Pancreas (tissue), 10 donors: ENCODE data around the gene SMAD3. TPM values are rescaled to one million over a fixed set of nuclear protein-coding genes. Genes with fewer than 3 reads are reported as not detected.
A peak's percentile ranks its signal among the peaks of the same experiment; 100 is the strongest.

Experiments
- ATAC-seq, 4 donors: fragments of 200-7000 bp; cut with Tn5 transposase; one replicate each; pipeline versions ENCODE4 v1.8.0 to v1.9.1; 2020; ENCODE audit warnings: mild to moderate bottlenecking in 4 of 4, moderate library complexity in 4 of 4
- DNase-seq, 6 donors: peaks; one replicate each; pipeline ENCODE4 v3.0.0-alpha.2; 2020
- FAIRE-seq: peaks from 2 replicates; lab custom pipeline; 2012; peaks lifted over from hg19 to GRCh38; lab: Jason Lieb, UNC
- H3K27ac ChIP-seq, 4 donors: fragments of 200-600 bp; sonication (generic); 1 replicate in 3 of 4; 2 replicates in 1 of 4; pipeline versions ENCODE4 v1.5.0 to v1.8.0; 2020
- H3K27me3 ChIP-seq, 4 donors: fragments of 200-600 bp; one replicate each; pipeline ENCODE4 v1.8.0; 2021
- H3K36me3 ChIP-seq, 3 donors: fragments of 200-600 bp; sonication (generic) in 1 of 3; one replicate each; pipeline versions ENCODE4 v1.5.0 to v1.8.0; 2020 to 2021
- H3K4me1 ChIP-seq, 3 donors: fragments of 200-600 bp; one replicate each; pipeline ENCODE4 v1.8.0; 2021
- H3K4me3 ChIP-seq, 4 donors: fragments of 200-600 bp; sonication (generic) in 2 of 4; one replicate each; pipeline versions ENCODE4 v1.5.0 to v1.8.0; 2020 to 2021
- H3K9me3 ChIP-seq, 4 donors: fragments of 200-600 bp; one replicate each; pipeline ENCODE4 v1.8.0; 2021
- WGBS, 2 donors: extraction: QIAGEN DNeasy Blood & Tissue Kit; methylation state at CpG; one replicate each; pipeline ENCODE4 v1.1.7; 2013; 5-methylcytosine and 5-hydroxymethylcytosine counted together
- intact Hi-C, 3 donors: fragments of 100-400 bp; cut with DNase I; formaldehyde crosslinking; loops; one replicate each; pipeline versions ENCODE4 v1.11.1 to v1.14.2; 2022
- polyA plus RNA-seq, 2 donors: library from polyadenylated mRNA; stranded (reverse); fragments of 200-250 nt; gene quantifications; one replicate each; pipeline ENCODE4 v1.2.3, GENCODE V29; 2013
- total RNA-seq, 6 donors: library from RNA; stranded (reverse); fragmentation: NEBNext Ultra II Directional in 4 of 6; extraction: Animal tissue kit (Norgen Biotek cat#: 25700) in 4 of 6; gene quantifications; one replicate each; pipeline versions ENCODE4 v1.2.1 to v1.2.4, GENCODE V29; 2021 to 2023
- TF ChIP-seq, protein P1 (sequence below), 4 donors: fragments of 200-600 bp; sonication (generic) in 3 of 4; IDR thresholded peaks; one replicate each; pipeline versions ENCODE4 v1.5.0 to v1.8.0; 2021; ENCODE audit warnings: antibody characterized with exemption in 4 of 4
- donor health status: healthy with polysubstance abuse.
- donor health status: DM: no; HTN: no; CAD: no; lungs with moderate emphysema.
- donor health status: DM: no; HTN: no; CAD: no.
- donor health status: control.
- donor health status: control.
- donor health status: Bipolar disorder and iron deficiency.
- donor health status: DM: yes; HTN: yes; CAD: no.
- donor health status: DM: no; HTN: no; CAD: no.
- donor health status: DM: no; HTN: no; CAD: no.
- donor health status: DM: yes; HTN: yes; CAD: no.

The SMAD3 gene
- total and polyA plus RNA-seq, 8 donors = 7.9 to 42.5 (median 21.4) TPM

DNA sequence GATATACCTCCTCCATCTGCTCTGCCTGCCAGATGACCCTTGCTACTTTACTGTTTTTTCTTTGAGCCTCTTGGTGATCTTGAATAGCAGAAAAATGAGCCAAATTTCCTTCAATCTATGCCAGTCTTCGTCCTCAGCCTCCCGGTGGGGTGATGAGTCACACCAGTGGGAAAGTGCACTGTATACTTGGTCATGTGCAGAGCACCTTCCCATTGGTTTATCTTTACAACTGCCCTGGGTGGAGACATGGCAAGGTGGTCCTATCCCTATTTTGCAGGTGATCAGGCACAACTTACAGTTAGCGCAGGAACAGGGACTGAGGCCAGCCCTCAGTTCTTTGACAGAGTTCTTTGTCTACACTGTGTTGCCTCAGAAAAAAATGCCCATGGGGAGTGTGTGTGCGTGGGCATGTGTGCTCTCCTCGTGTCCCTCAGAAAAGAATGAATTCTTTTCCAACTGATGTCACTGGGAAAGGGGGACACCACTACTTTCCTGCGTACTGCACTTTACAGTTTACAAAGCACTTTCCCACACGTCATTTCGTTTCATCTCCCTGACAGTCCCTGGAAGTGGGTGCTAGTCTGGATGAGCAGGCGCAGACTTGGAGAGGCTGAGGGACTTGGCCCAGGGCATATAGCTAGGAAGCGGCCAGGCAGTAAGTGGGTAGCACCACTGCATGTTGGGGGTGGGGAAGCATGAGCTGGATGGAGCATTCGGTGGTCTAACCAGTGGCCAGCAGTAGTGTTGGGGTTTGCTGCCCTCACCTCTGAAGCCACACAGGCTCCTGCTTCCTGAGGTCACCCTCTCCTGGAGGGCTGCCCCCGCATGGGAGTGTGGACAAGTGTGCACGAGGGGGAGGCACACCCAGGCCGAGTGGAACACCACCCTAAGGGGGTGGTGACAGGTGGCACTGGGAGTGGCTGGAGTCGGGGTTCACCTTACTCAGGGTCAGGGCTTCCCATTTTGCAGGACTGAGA lies 24.1 kb downstream of the SMAD3 start:
- no peak overlapping the region for H3K4me3 ChIP-seq
- WGBS, 2 donors = 47 to 56% methylated on average over 15 of the region's 15 CpGs
- DNase-seq = no peak
- peak; percentile 44 to 54 (median 48) for ATAC-seq
- intact Hi-C loops = no loop called here
- no peaks in the 10 kb centered on the region for H3K27me3 ChIP-seq
- TF ChIP-seq, protein P1, sequence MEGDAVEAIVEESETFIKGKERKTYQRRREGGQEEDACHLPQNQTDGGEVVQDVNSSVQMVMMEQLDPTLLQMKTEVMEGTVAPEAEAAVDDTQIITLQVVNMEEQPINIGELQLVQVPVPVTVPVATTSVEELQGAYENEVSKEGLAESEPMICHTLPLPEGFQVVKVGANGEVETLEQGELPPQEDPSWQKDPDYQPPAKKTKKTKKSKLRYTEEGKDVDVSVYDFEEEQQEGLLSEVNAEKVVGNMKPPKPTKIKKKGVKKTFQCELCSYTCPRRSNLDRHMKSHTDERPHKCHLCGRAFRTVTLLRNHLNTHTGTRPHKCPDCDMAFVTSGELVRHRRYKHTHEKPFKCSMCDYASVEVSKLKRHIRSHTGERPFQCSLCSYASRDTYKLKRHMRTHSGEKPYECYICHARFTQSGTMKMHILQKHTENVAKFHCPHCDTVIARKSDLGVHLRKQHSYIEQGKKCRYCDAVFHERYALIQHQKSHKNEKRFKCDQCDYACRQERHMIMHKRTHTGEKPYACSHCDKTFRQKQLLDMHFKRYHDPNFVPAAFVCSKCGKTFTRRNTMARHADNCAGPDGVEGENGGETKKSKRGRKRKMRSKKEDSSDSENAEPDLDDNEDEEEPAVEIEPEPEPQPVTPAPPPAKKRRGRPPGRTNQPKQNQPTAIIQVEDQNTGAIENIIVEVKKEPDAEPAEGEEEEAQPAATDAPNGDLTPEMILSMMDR (IDR thresholded peaks at IDR 0.05) = no peak
- FAIRE-seq = no peak
- peak overlapping the region; percentile 0 to 75 (median 27) for H3K27ac ChIP-seq
- no peaks in the 10 kb centered on the region for H3K9me3 ChIP-seq
- peaks cover 44 to 72% (median 55%) of the 10 kb centered on the region in 3 donors for H3K4me1 ChIP-seq
- H3K36me3 ChIP-seq = no peaks in the 10 kb centered on the region

DNA sequence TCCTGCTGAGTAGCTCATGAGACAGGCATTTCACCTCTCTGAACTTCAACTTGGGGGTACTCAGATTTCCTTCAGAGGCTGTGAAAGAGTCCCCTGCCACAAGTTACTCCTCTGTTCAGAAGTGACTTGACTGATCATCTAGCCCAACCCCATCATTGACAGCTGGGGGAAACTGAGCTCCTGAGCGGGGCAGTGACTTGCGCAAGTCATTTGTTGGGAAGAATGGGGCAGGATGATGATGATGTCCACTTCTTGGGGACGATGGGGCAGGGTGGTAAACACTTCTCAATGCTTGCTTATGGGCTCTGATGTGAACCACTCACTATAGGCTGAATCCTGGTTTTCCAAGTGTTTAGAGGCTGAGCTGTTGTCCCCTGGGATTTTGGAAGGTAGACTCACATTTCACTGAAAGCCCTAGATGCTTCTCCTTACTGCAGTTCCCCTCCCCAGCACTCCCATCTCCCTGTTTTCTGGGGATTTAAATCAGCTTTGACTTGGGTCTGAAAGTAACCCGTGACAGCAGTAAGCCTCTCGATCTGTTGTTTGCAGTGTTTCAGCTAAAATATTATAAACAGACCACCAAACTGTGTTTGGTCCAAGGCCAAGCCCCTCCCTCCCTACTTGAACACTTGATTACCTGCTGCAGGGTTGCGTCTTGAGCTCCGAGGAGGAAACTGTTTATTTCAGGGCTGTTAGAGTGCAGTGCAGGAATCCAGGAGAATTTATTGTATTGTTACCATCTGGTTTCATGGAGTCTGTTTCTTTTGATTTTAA lies 25.1 kb downstream of the SMAD3 start:
- ATAC-seq = no peak
- no peak for FAIRE-seq
- TF ChIP-seq, protein P1 (IDR thresholded peaks at IDR 0.05) = no peak
- no peak overlapping the region for H3K4me3 ChIP-seq
- H3K4me1 ChIP-seq = peaks cover 43 to 63% (median 46%) of the 10 kb centered on the region in 3 donors
- H3K9me3 ChIP-seq = no peaks in the 10 kb centered on the region
- no peaks in the 10 kb centered on the region for H3K36me3 ChIP-seq
- intact Hi-C loops = no loop called here
- WGBS, 2 donors = 61 to 63% methylated on average over 7 of the region's 7 CpGs
- H3K27me3 ChIP-seq = no peaks in the 10 kb centered on the region
- peak overlapping the region; percentile 0 to 75 (median 48) for H3K27ac ChIP-seq
- DNase-seq = no peak

DNA sequence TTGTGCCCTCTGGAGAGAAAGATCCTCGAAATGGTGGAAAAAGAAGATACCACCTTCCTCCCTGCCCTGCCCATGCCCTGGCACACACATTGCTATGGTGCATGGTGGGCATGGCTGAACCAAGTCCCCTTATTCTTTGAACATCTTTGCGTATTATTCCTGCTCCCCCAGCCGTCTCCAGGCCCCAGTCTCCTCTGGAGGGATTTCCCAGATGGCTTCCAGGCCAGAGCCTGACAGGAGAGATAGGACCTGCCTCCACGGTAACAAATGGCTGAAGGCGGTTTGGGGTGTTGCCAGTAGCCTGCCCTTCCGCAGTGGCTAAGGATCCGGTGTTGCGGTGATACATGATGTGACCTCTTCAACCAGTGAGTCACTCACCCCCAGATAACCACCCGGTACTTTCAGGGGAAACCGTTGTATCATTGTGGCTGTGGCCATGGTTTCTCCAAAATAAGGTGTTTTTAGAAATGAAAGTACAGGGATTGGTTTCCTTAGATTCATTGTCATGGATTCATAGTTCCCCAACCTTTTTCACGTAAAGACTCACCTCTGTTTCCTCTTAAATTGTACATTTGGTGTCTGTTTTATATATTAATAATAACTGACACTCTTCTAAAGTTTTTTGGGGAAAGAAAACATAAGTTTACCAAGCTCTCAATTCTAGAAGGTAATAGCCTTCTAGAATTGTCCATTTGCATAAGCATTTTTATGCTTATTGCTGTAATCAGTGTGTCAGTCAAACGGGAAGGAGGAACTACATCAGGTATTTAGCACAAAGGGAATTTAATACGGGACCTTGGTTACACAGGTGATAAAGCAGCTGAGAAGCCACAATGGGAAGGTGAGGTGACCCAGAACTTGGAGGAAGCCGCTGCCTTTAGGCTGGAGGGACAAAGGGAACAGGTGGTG lies 25.9 kb downstream of the SMAD3 start:
- H3K27ac ChIP-seq = peak overlapping the region; percentile 8 to 75 (median 48)
- H3K27me3 ChIP-seq = no peaks in the 10 kb centered on the region
- no peaks in the 10 kb centered on the region for H3K36me3 ChIP-seq
- no peak for FAIRE-seq
- no peak overlapping the region for H3K4me3 ChIP-seq
- no peaks in the 10 kb centered on the region for H3K9me3 ChIP-seq
- H3K4me1 ChIP-seq = peaks cover 42 to 57% (median 43%) of the 10 kb centered on the region in 3 donors
- peak; percentile 71 to 72 (median 71) for ATAC-seq
- TF ChIP-seq, protein P1 (IDR thresholded peaks at IDR 0.05) = no peak
- peak in 5 of 6 donors; percentile 54 to 74 (median 70) for DNase-seq
- intact Hi-C loops = no loop called here
- 20 to 21% methylated on average over 14 of the region's 14 CpGs for WGBS, 2 donors

DNA sequence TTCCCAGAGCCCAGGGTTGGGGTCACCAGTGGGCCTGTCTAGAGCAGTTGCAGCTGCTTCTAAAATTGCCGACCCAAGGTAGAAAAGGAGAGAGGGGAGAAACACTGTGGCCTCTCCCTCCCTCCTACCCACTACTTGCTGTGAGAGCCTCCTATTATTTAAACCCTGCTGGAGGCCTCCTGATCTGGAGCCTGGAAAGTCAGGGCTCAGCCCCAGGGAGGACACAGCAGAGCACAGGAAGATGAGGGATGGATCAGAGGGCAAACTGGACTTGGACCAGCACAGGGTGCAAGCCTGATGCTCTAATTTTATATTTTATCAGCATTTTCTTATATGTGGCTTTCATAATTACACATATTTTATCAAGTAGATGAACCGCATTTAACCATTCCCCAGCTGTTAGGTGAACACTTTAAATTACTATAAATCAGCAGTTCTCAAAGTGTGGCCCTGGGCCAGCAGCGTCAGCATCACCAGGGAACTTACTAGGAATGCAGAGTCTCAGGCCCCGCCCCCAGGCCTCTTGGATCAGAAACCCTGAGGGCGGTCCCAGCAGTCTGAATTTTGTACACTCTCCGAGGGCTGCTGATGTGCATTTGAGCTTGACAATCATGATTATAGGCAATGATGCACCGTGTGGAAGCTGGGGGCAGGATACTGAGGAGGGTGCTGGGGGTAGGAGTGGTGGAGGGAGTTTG lies 26.7 kb downstream of the SMAD3 start:
- no peak for DNase-seq
- FAIRE-seq = no peak
- peaks cover 38 to 49% (median 40%) of the 10 kb centered on the region in 3 donors for H3K4me1 ChIP-seq

More for the DNA sequence above, 26.7 kb downstream of the SMAD3 start:
- Histone ChIP-seq H3K36me3 (no peaks in the 10 kb centered on the region), H3K27me3 (no peaks in the 10 kb centered on the region), H3K4me3 (no peak overlapping the region), H3K9me3 (no peaks in the 10 kb centered on the region), H3K27ac (peak overlapping the region; percentile 8 to 75 (median 35))
- ATAC-seq = no peak
- 70 to 74% methylated on average over 7 of the region's 7 CpGs for WGBS, 2 donors
- intact Hi-C loops = no loop called here
- TF ChIP-seq, protein P1 (IDR thresholded peaks at IDR 0.05) = no peak
